Mesenchymal stem cell (in vitro differentiated cells and primary cell): ENCODE data around the gene KCNF1.

Experiments
- DNase-seq: peaks from one replicate; pipeline ENCODE4 v3.0.0-alpha.2; 2013
- H2AFZ ChIP-seq: one replicate; pipeline ENCODE4 v1.6.1; 2013; ENCODE audit warnings: low read depth, mild to moderate bottlenecking, control low read depth, inconsistent platforms, low read length, moderate library complexity
- H2AK5ac ChIP-seq: 2 replicates; pipeline ENCODE4 v1.6.1; 2013; ENCODE audit warnings: low read length, moderate library complexity, mild to moderate bottlenecking, inconsistent platforms; ENCODE audit not compliant: severe bottlenecking
- H2BK120ac ChIP-seq: one replicate; pipeline ENCODE4 v1.6.1; 2013; ENCODE audit warnings: low read depth, mild to moderate bottlenecking, inconsistent platforms, low read length, moderate library complexity
- H2BK12ac ChIP-seq, 2 experiments: one replicate each; pipeline ENCODE4 v1.6.1; 2013; ENCODE audit warnings: inconsistent platforms in 2 of 2, low read length in 2 of 2, mild to moderate bottlenecking in 2 of 2, moderate library complexity in 2 of 2, control low read depth in 1 of 2
- H2BK15ac ChIP-seq: one replicate; pipeline ENCODE4 v1.6.1; 2013; ENCODE audit warnings: mild to moderate bottlenecking, low read depth, inconsistent platforms; ENCODE audit not compliant: poor library complexity, severe bottlenecking
- H2BK5ac ChIP-seq: 2 replicates; pipeline ENCODE4 v1.6.1; 2013; ENCODE audit warnings: low read depth, mild to moderate bottlenecking, low read length, control low read depth, inconsistent platforms; ENCODE audit not compliant: poor library complexity, severe bottlenecking
- H3K14ac ChIP-seq, 2 experiments: one replicate each; pipeline ENCODE4 v1.6.1; 2013; ENCODE audit warnings: inconsistent platforms in 2 of 2, low read length in 2 of 2, control low read depth in 1 of 2, mild to moderate bottlenecking in 1 of 2, moderate library complexity in 1 of 2
- H3K18ac ChIP-seq, 2 experiments: one replicate each; pipeline ENCODE4 v1.6.1; 2013; ENCODE audit warnings: inconsistent platforms in 2 of 2, low read length in 2 of 2, control low read depth in 1 of 2, low read depth in 1 of 2, mild to moderate bottlenecking in 1 of 2
- H3K23ac ChIP-seq, 2 experiments: one replicate each; pipeline ENCODE4 v1.6.1; 2013; ENCODE audit warnings: inconsistent platforms in 2 of 2, low read length in 2 of 2, mild to moderate bottlenecking in 2 of 2, moderate library complexity in 2 of 2, control low read depth in 1 of 2
- H3K27ac ChIP-seq: 2 replicates; pipeline ENCODE4 v1.5.1; 2013; ENCODE audit warnings: mild to moderate bottlenecking, moderate library complexity, low read length, control low read depth, inconsistent platforms; ENCODE audit not compliant: poor library complexity, severe bottlenecking
- H3K27me3 ChIP-seq, 2 experiments: 2 replicates each; pipeline versions ENCODE4 v1.6.1 to v1.7.0; 2013; ENCODE audit warnings: low read length in 2 of 2, mild to moderate bottlenecking in 2 of 2, moderate library complexity in 2 of 2, control low read depth in 1 of 2, inconsistent platforms in 1 of 2; ENCODE audit not compliant: control insufficient read depth in 1 of 2, insufficient read depth in 1 of 2
- H3K36me3 ChIP-seq, 2 experiments: 2 replicates each; pipeline versions ENCODE4 v1.6.1 to v1.7.0; 2013; ENCODE audit warnings: low read length in 2 of 2, control low read depth in 1 of 2, inconsistent platforms in 1 of 2, low read depth in 1 of 2, mild to moderate bottlenecking in 1 of 2; ENCODE audit not compliant: insufficient read depth in 2 of 2, control insufficient read depth in 1 of 2
- H3K4ac ChIP-seq, 2 experiments: one replicate each; pipeline ENCODE4 v1.6.1; 2013; ENCODE audit warnings: inconsistent platforms in 2 of 2, low read length in 2 of 2, mild to moderate bottlenecking in 2 of 2, moderate library complexity in 2 of 2, control low read depth in 1 of 2, low read depth in 1 of 2
- H3K4me1 ChIP-seq: 2 replicates; pipeline ENCODE4 v1.6.1; 2013; ENCODE audit warnings: low read depth, low read length, control low read depth; ENCODE audit not compliant: control insufficient read depth, insufficient read depth
- H3K4me2 ChIP-seq: 2 replicates; pipeline ENCODE4 v1.6.1; 2013; ENCODE audit warnings: low read length, mild to moderate bottlenecking, inconsistent platforms; ENCODE audit not compliant: poor library complexity, severe bottlenecking
- H3K4me3 ChIP-seq, 2 experiments: 2 replicates each; pipeline versions ENCODE4 v1.5.1 to v1.7.0; 2013; ENCODE audit warnings: low read length in 2 of 2, mild to moderate bottlenecking in 2 of 2, control low read depth in 1 of 2, low read depth in 1 of 2; ENCODE audit not compliant: insufficient read depth in 1 of 2
- H3K79me1 ChIP-seq: replicated peaks from 2 replicates; pipeline ENCODE4 v1.6.1; 2013; ENCODE audit warnings: mild to moderate bottlenecking, control low read depth, low read length, inconsistent platforms; ENCODE audit not compliant: poor library complexity, severe bottlenecking
- H3K9ac ChIP-seq: 2 replicates; pipeline ENCODE4 v1.7.0; 2013; ENCODE audit warnings: mild to moderate bottlenecking, low read length, moderate library complexity
- H3K9me3 ChIP-seq: 2 replicates; pipeline ENCODE4 v1.7.0; 2013; ENCODE audit warnings: mild to moderate bottlenecking, low read length; ENCODE audit not compliant: control insufficient read depth
- H4K8ac ChIP-seq: one replicate; pipeline ENCODE4 v1.6.1; 2013; ENCODE audit warnings: inconsistent platforms, mild to moderate bottlenecking, low read length, moderate library complexity
- H4K91ac ChIP-seq: one replicate; pipeline ENCODE4 v1.6.1; 2013; ENCODE audit warnings: mild to moderate bottlenecking, low read length, inconsistent platforms
- WGBS: methylation state at CpG from one replicate; pipeline ENCODE4 v1.1.7; 2013; ENCODE audit warnings: mixed read lengths; 5-methylcytosine and 5-hydroxymethylcytosine counted together

KCNF1 gene

DNA sequence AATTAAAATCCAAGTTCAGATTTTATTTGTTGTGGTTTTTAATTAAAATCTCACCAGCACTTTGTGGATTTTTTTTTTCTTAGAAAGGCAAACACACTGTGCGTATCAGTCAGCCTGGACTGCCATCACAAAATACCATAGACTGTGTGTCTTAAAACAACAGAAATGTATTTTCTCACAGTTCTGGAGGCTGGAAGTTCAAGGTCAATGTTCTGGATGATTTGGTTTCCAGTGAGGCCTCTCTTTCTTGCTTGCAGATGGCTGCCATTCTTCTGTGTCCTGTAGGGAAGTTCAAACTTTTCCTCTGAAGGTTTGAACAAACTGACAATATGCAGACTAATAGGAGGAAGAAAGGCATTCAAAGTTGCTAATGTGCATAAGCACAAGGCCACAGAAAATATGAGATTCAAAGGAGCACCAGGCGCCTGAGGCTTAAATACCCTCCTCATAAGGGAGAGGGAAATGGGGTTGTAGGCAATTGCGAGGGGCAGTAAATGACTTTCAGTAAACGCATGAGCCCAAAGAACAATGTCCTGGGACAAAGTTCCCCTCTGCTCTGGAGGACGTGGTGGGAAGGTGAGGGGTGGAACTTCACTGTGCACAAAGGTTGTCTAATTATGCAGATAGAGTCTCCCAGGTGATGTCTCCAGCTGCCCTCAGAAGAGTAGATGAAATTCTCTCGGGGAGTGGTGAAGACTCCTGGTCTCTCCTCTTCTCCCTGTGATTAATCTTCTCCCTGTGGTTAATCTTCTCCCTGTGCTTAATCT, 26.5 kb upstream of the KCNF1 start:
- H2BK5ac ChIP-seq, result no peak overlapping the region
- H3K23ac ChIP-seq, result no peak overlapping the region
- no peaks in the 10 kb centered on the region for H3K79me1 ChIP-seq
- peaks cover 3 to 57% of the 10 kb centered on the region in 2 experiments for H3K27me3 ChIP-seq
- no peak overlapping the region for H4K8ac ChIP-seq
- no peak overlapping the region for H2BK120ac ChIP-seq
- no peak overlapping the region for H2BK15ac ChIP-seq
- no peak overlapping the region for H4K91ac ChIP-seq
- WGBS, result 87% methylated on average over 5 of the region's 6 CpGs
- peak overlapping the region; percentile 19 for H2AK5ac ChIP-seq
- H3K9me3 ChIP-seq, result no peaks in the 10 kb centered on the region
- no peak overlapping the region for H2AFZ ChIP-seq
- H2BK12ac ChIP-seq, result no peak overlapping the region
- H3K4me1 ChIP-seq, result peaks cover 17% of the 10 kb centered on the region
- H3K4ac ChIP-seq, result no peak overlapping the region
- no peak for DNase-seq
- H3K36me3 ChIP-seq, result no peaks in the 10 kb centered on the region
- no peak overlapping the region for H3K4me2 ChIP-seq
- no peak overlapping the region for H3K4me3 ChIP-seq
- H3K27ac ChIP-seq, result no peak overlapping the region
- H3K18ac ChIP-seq, result no peak overlapping the region
- no peak overlapping the region for H3K9ac ChIP-seq
- H3K14ac ChIP-seq, result no peak overlapping the region

DNA sequence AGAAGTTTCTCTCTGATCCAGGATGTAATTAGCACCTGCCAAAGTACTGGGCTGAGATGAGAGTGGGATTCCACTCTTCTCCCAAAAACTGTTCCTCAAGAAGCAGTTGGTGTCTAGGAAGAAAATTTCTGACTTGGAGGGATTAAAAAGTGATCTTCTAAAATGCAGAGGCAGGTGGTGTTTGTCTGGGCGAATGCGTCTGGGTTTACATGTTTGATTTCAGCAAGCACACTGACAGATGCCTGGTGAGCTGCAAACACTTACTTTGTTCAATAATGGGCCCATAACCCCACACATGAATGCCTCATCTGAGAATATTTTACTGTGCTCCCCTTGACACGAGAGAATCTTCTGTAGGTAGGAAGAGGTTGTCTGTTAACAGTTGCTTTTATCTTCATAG, 24.3 kb upstream of the KCNF1 start:
- H3K9me3 ChIP-seq, result no peaks in the 10 kb centered on the region
- H4K8ac ChIP-seq, result no peak overlapping the region
- WGBS, result no CpG with 5 or more reads among the region's 3 CpGs
- H3K27ac ChIP-seq, result no peak overlapping the region
- H3K14ac ChIP-seq, result no peak overlapping the region
- H3K23ac ChIP-seq, result no peak overlapping the region
- H2AK5ac ChIP-seq, result no peak overlapping the region
- H3K4ac ChIP-seq, result no peak overlapping the region
- H2AFZ ChIP-seq, result no peak overlapping the region
- no peak overlapping the region for H3K9ac ChIP-seq
- peaks cover 25 to 79% of the 10 kb centered on the region in 2 experiments for H3K27me3 ChIP-seq
- no peak overlapping the region for H3K4me3 ChIP-seq
- H2BK12ac ChIP-seq, result no peak overlapping the region
- no peaks in the 10 kb centered on the region for H3K36me3 ChIP-seq
- H2BK120ac ChIP-seq, result no peak overlapping the region
- H4K91ac ChIP-seq, result no peak overlapping the region
- H2BK5ac ChIP-seq, result no peak overlapping the region
- H3K79me1 ChIP-seq, result no peaks in the 10 kb centered on the region
- no peak overlapping the region for H3K18ac ChIP-seq
- no peak overlapping the region for H3K4me2 ChIP-seq
- H2BK15ac ChIP-seq, result no peak overlapping the region
- no peak for DNase-seq
- H3K4me1 ChIP-seq, result peaks cover 18% of the 10 kb centered on the region

DNA sequence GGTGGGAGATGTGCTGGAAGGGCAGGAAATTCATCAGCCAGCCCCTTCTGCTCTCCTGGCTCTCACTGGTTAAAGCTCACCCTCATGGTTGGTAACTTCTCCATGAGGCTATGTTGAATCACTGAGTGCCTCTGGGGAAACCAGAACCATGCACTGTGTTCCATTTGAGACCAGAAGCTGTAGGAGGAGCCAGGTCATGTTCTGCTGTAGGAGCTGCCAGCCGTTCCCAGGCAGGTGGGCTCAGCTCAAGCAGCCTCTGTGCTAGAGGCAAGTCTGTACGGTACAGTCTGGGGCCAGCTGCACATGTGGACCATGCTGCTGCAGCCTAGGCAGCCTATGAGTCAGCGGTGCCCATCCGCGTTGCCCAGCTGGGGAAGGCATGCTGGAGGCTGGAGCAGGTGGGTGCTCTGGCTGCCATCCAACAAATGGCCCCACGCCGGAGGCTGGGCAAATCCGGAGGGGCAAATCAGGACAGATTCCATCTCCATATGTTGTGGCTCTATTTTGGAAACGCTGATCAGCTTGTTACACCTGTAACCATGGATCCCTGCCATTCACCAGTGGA, 22.0 kb upstream of the KCNF1 start:
- no peak overlapping the region for H3K23ac ChIP-seq
- H2BK15ac ChIP-seq, result no peak overlapping the region
- H2BK5ac ChIP-seq, result no peak overlapping the region
- no peaks in the 10 kb centered on the region for H3K36me3 ChIP-seq
- H2AFZ ChIP-seq, result no peak overlapping the region
- H4K91ac ChIP-seq, result no peak overlapping the region
- DNase-seq, result no peak
- H2BK120ac ChIP-seq, result no peak overlapping the region
- no peak overlapping the region for H3K27ac ChIP-seq
- no peaks in the 10 kb centered on the region for H3K9me3 ChIP-seq
- peaks cover 10% of the 10 kb centered on the region for H3K4me1 ChIP-seq
- H3K9ac ChIP-seq, result no peak overlapping the region
- H3K79me1 ChIP-seq, result no peaks in the 10 kb centered on the region
- no peak overlapping the region for H3K4ac ChIP-seq
- no peak overlapping the region for H3K18ac ChIP-seq
- no peak overlapping the region for H2AK5ac ChIP-seq
- peaks cover 44 to 84% of the 10 kb centered on the region in 2 experiments for H3K27me3 ChIP-seq
- 92% methylated on average over 9 of the region's 9 CpGs for WGBS
- H2BK12ac ChIP-seq, result no peak overlapping the region
- H3K4me2 ChIP-seq, result no peak overlapping the region
- H3K14ac ChIP-seq, result peak overlapping the region in 1 of 2 experiments; percentile 23
- H4K8ac ChIP-seq, result no peak overlapping the region
- H3K4me3 ChIP-seq, result no peak overlapping the region

DNA sequence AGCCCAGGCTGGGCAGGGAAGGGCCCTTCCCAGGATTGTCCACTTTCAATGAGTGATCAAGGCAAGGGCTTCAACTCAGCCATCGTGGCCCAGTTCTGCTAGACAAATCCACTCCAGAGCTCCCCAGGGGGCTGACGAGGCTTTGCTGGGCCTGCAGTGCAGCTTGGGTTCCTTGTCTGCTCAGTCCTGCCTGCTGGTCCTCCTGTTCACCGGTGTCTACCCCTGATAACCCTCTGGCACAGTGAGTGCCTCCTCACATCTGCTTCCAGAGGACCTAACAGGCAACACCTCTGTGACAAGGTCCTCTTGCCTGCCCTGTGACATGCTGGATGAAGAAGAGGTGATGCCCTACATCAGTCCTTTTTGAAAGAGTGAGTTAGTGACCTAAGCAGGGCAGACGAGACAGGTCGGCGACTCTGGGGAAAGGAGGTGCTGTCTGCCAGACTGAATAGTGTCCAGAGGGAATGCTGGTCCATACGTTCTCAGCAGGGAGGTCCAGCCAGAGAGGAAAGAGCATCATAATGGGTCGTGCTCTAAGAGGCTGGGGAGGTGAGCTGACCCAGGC, 20.9 kb upstream of the KCNF1 start:
- H2BK15ac ChIP-seq, result no peak overlapping the region
- H3K4me2 ChIP-seq, result no peak overlapping the region
- DNase-seq, result no peak
- no peak overlapping the region for H4K91ac ChIP-seq
- H3K36me3 ChIP-seq, result no peaks in the 10 kb centered on the region
- no peak overlapping the region for H3K18ac ChIP-seq
- no peaks in the 10 kb centered on the region for H3K9me3 ChIP-seq
- H3K23ac ChIP-seq, result no peak overlapping the region
- H3K9ac ChIP-seq, result no peak overlapping the region
- no peak overlapping the region for H3K27ac ChIP-seq
- H3K4me1 ChIP-seq, result peaks cover 9% of the 10 kb centered on the region
- H3K27me3 ChIP-seq, result peaks cover 50 to 78% of the 10 kb centered on the region in 2 experiments
- 78% methylated on average over 8 of the region's 8 CpGs for WGBS
- H4K8ac ChIP-seq, result no peak overlapping the region
- no peak overlapping the region for H2AFZ ChIP-seq
- H3K4ac ChIP-seq, result no peak overlapping the region
- H2BK120ac ChIP-seq, result no peak overlapping the region
- H2BK12ac ChIP-seq, result no peak overlapping the region
- no peaks in the 10 kb centered on the region for H3K79me1 ChIP-seq
- H2AK5ac ChIP-seq, result no peak overlapping the region
- H3K14ac ChIP-seq, result no peak overlapping the region
- H3K4me3 ChIP-seq, result no peak overlapping the region
- no peak overlapping the region for H2BK5ac ChIP-seq
